Measurements from ENCODE around the gene LVRN. TPM values are rescaled to one million over a fixed set of nuclear protein-coding genes. Genes with fewer than 3 reads are reported as not detected.

LVRN gene
- total and polyA plus RNA-seq, 12 donors = 0.19 to 3.7 (median 0.35) TPM

DNA sequence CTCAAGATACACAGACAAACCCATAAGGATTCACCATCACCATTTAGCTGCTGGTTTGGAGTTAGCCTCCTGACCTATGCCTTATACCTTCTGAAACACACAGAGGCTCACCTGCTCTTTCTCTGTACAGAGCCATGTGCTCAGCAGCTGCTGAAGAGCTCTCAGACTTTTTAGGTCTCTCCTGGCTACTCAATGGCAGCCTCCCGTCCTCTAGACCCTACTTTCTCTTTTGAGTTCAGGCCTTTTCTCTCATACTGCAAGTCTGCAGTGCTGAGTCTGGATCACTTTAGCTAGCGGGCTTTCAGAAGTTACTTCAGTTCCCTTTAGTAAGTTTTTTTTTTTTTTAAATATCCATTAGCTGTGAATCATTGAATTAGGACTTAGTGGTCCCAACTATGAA, 25.7 kb downstream of the LVRN start:
- Histone ChIP-seq H3K27ac (no peak overlapping the region), H3K27me3 (no peaks in the 10 kb centered on the region), H3K4me1 (replicated peaks in 1 of 2) (no peaks in the 10 kb centered on the region), H3K36me3 (replicated peaks in 1 of 2) (no peaks in the 10 kb centered on the region), H3K4me3 (no peak overlapping the region), H3K9me3 (replicated peaks in 1 of 3) (no peaks in the 10 kb centered on the region)
- intact Hi-C loops (cut with DNase I) = no loop called here
- DNase-seq = no peak
- WGBS, 4 donors = 88 to 97% (median 94%) methylated on average over 2 of the region's 2 CpGs
- TF ChIP-seq POLR2A (IDR thresholded peaks at IDR 0.05) = no peak
- TF ChIP-seq, protein P1, sequence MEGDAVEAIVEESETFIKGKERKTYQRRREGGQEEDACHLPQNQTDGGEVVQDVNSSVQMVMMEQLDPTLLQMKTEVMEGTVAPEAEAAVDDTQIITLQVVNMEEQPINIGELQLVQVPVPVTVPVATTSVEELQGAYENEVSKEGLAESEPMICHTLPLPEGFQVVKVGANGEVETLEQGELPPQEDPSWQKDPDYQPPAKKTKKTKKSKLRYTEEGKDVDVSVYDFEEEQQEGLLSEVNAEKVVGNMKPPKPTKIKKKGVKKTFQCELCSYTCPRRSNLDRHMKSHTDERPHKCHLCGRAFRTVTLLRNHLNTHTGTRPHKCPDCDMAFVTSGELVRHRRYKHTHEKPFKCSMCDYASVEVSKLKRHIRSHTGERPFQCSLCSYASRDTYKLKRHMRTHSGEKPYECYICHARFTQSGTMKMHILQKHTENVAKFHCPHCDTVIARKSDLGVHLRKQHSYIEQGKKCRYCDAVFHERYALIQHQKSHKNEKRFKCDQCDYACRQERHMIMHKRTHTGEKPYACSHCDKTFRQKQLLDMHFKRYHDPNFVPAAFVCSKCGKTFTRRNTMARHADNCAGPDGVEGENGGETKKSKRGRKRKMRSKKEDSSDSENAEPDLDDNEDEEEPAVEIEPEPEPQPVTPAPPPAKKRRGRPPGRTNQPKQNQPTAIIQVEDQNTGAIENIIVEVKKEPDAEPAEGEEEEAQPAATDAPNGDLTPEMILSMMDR (IDR thresholded peaks at IDR 0.05) = no peak

DNA sequence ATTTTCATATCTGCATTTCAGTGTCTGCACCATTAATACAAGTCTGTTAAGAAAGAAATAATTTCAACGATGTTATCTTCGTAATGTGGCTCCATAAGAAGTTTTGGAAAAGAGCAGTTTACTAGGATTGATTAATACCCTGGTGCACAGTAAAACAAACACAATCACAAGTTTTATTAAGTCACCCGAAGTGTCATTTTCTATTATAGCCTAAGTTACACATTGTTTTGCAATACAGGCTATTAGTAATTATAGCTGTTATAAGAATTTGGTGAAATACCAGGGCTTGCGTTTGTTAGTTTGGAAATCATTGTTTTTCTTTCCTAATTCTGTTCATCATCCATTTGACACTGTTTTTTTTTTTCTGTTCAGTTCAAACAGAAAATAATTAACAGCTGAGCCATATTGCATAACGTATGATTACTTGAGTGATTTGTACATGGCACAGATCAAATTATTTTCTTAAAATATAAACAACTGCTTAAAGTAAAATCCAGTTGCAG, 30.6 kb downstream of the LVRN start:
- Histone ChIP-seq H3K9me3 (replicated peaks in 1 of 3) (no peaks in the 10 kb centered on the region), H3K4me1 (replicated peaks in 1 of 2) (no peaks in the 10 kb centered on the region), H3K27ac (no peak overlapping the region), H3K36me3 (replicated peaks in 1 of 2) (no peaks in the 10 kb centered on the region), H3K27me3 (no peaks in the 10 kb centered on the region), H3K4me3 (no peak overlapping the region)
- WGBS, 4 donors = 61 to 69% (median 67%) methylated on average over 5 of the region's 5 CpGs
- DNase-seq = no peak
- intact Hi-C loops (cut with DNase I) = no loop called here
- TF ChIP-seq, protein P1 (IDR thresholded peaks at IDR 0.05) = no peak
- TF ChIP-seq POLR2A (IDR thresholded peaks at IDR 0.05) = no peak

DNA sequence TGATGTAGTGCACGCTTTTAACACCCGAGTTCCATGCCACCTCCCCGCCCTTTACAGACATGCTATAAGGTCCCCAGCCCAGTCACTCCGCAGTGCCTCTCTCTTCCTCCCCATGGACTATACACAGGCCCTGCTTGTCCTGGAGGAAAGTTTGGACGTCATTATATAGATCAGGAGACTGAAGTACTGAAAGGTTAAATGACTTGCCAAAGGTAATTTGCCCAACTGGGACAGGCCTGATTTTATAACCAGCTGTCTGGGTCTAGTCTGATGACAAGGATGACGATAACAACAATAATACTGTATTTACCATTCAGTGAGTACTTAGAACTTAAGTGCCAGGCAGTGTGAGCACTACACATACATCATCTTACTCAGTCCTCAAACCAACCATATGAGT, 33.1 kb downstream of the LVRN start:
- TF ChIP-seq POLR2A (IDR thresholded peaks at IDR 0.05) = no peak
- TF ChIP-seq, protein P1 (IDR thresholded peaks at IDR 0.05) = no peak
- Histone ChIP-seq H3K4me1 (replicated peaks in 1 of 2) (no peaks in the 10 kb centered on the region), H3K9me3 (replicated peaks in 1 of 3) (no peaks in the 10 kb centered on the region), H3K27me3 (no peaks in the 10 kb centered on the region), H3K36me3 (replicated peaks in 1 of 2) (no peaks in the 10 kb centered on the region), H3K27ac (no peak overlapping the region), H3K4me3 (no peak overlapping the region)
- intact Hi-C loops (cut with DNase I) = no loop called here
- 84 to 95% (median 86%) methylated on average over 6 of the region's 6 CpGs for WGBS, 4 donors
- DNase-seq = no peak

DNA sequence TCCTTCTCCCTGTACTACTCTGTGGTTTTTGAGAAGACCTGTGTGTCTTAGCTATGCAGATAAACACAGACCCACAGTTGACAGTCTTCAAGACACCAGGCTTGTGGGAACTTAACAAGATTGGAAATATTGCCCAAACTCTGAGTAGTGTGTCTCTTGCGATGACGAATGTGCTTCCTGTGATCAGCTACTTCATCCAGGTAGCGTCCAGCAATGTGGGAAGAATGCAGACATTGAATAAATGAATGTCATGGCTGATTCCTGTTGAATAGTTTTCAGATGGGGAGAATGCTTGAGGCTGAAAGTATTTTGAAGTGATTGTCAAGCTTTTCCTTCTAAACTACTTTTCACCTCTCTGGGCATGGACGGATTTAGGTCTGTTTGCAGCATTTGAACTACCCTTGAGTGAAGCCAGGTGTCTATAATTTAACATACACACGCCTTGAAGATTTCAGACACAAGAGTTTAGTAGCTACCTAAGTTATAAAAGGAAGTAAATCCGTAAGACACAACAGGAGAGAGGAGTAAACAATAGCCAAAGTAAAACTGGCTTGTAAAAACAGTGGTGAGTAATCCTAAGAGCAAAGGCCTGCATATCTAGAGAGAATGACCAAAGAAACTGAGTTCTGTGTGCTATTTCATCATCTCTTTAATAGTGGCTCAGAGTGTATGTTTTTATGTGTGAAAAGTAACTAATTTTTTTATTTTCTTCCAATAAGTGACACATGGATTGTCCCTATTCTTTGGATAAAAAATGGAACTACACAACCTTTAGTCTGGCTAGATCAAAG, 40.0 kb downstream of the LVRN start:
- H3K27ac ChIP-seq = no peak overlapping the region
- WGBS, 4 donors = 79 to 88% (median 84%) methylated on average over 6 of the region's 6 CpGs
- no peaks in the 10 kb centered on the region for H3K27me3 ChIP-seq
- no peak overlapping the region for H3K4me3 ChIP-seq
- DNase-seq = no peak
- H3K4me1 ChIP-seq (replicated peaks in 1 of 2) = no peaks in the 10 kb centered on the region
- no peak for TF ChIP-seq POLR2A (IDR thresholded peaks at IDR 0.05)
- TF ChIP-seq, protein P1 (IDR thresholded peaks at IDR 0.05) = no peak
- H3K9me3 ChIP-seq (replicated peaks in 1 of 3) = no peaks in the 10 kb centered on the region
- intact Hi-C loops (cut with DNase I) = no loop called here
- H3K36me3 ChIP-seq (replicated peaks in 1 of 2) = no peaks in the 10 kb centered on the region
